H9 (cell line): Measurements from ENCODE around the gene CD86. TPM values are rescaled to one million over a fixed set of nuclear protein-coding genes. Genes with fewer than 3 reads are reported as not detected.

Experiments
- DNase-seq: peaks from one replicate; pipeline ENCODE4 v3.0.0-alpha.2; 2017
- H2AFZ ChIP-seq: one replicate; pipeline ENCODE4 v1.6.1; 2013; ENCODE audit warnings: mild to moderate bottlenecking, low read length, control low read depth, moderate library complexity
- H2AK5ac ChIP-seq: 2 replicates; pipeline ENCODE4 v1.6.1; 2013; ENCODE audit warnings: low read length, control low read depth, mixed read lengths; ENCODE audit not compliant: insufficient read length
- H2BK120ac ChIP-seq: one replicate; pipeline ENCODE4 v1.6.1; 2013; ENCODE audit warnings: low read depth, mild to moderate bottlenecking, low read length, control low read depth, inconsistent platforms; ENCODE audit not compliant: poor library complexity, severe bottlenecking
- H2BK12ac ChIP-seq: 2 replicates; pipeline ENCODE4 v1.6.1; 2013; ENCODE audit warnings: low read length, control low read depth, mixed read lengths, low read depth; ENCODE audit not compliant: insufficient read length
- H2BK15ac ChIP-seq: 2 replicates; pipeline ENCODE4 v1.6.1; 2013; ENCODE audit warnings: low read depth, low read length, control low read depth
- H2BK20ac ChIP-seq: one replicate; pipeline ENCODE4 v1.6.1; 2013; ENCODE audit warnings: low read depth, mild to moderate bottlenecking, low read length, control low read depth, inconsistent platforms; ENCODE audit not compliant: poor library complexity, severe bottlenecking
- H2BK5ac ChIP-seq: 2 replicates; pipeline ENCODE4 v1.6.1; 2013; ENCODE audit warnings: low read length, control low read depth, mixed read lengths; ENCODE audit not compliant: insufficient read length
- H3K14ac ChIP-seq: 2 replicates; pipeline ENCODE4 v1.6.1; 2013; ENCODE audit warnings: low read length, control low read depth; ENCODE audit not compliant: insufficient read depth
- H3K18ac ChIP-seq: 2 replicates; pipeline ENCODE4 v1.6.1; 2013; ENCODE audit warnings: low read depth, mild to moderate bottlenecking, mixed read lengths, low read length, control low read depth; ENCODE audit not compliant: insufficient read length
- H3K23ac ChIP-seq: 2 replicates; pipeline ENCODE4 v1.6.1; 2013; ENCODE audit warnings: low read length, control low read depth, mixed read lengths, low read depth; ENCODE audit not compliant: insufficient read length
- H3K23me2 ChIP-seq: 2 replicates; pipeline ENCODE4 v1.6.1; 2013; ENCODE audit warnings: low read depth, mild to moderate bottlenecking, mixed read lengths, low read length, control low read depth; ENCODE audit not compliant: insufficient read length, poor library complexity, severe bottlenecking
- H3K27ac ChIP-seq: 2 replicates; pipeline ENCODE4 v1.5.1; 2013; ENCODE audit warnings: low read length, control low read depth, mixed read lengths, low read depth; ENCODE audit not compliant: insufficient read length
- H3K27me3 ChIP-seq: 2 replicates; pipeline ENCODE4 v1.6.1; 2013; ENCODE audit warnings: low read length, control low read depth, inconsistent platforms; ENCODE audit not compliant: insufficient read depth
- H3K4ac ChIP-seq: 2 replicates; pipeline ENCODE4 v1.6.1; 2013; ENCODE audit warnings: low read depth, mild to moderate bottlenecking, control low read depth, inconsistent platforms, low read length, moderate library complexity
- H3K4me1 ChIP-seq: 2 replicates; pipeline ENCODE4 v1.6.1; 2013; ENCODE audit warnings: low read length, control low read depth, inconsistent platforms; ENCODE audit not compliant: insufficient read depth
- H3K4me2 ChIP-seq: 2 replicates; pipeline ENCODE4 v1.6.1; 2013; ENCODE audit warnings: low read length, control low read depth, mixed read lengths; ENCODE audit not compliant: insufficient read length, insufficient read depth
- H3K56ac ChIP-seq: 2 replicates; pipeline ENCODE4 v1.6.1; 2013; ENCODE audit warnings: low read depth, mild to moderate bottlenecking, mixed read lengths, low read length, control low read depth; ENCODE audit not compliant: insufficient read length
- H3K79me1 ChIP-seq: 2 replicates; pipeline ENCODE4 v1.6.1; 2013; ENCODE audit warnings: low read depth, mild to moderate bottlenecking, moderate library complexity, low read length, control low read depth, inconsistent platforms; ENCODE audit not compliant: insufficient read depth, poor library complexity, severe bottlenecking
- H3K79me2 ChIP-seq: 2 replicates; pipeline ENCODE4 v1.6.1; 2013; ENCODE audit warnings: low read length, control low read depth, inconsistent platforms; ENCODE audit not compliant: insufficient read depth
- H3K9ac ChIP-seq: 2 replicates; pipeline ENCODE4 v1.6.1; 2013; ENCODE audit warnings: low read length, control low read depth, mixed read lengths; ENCODE audit not compliant: insufficient read length; ENCODE audit errors: extremely low read depth
- H3K9me3 ChIP-seq: one replicate; pipeline ENCODE4 v1.6.1; 2013; ENCODE audit warnings: low read depth, low read length, inconsistent platforms; ENCODE audit not compliant: control insufficient read depth
- H3T11ph ChIP-seq: one replicate; pipeline ENCODE4 v1.6.1; 2013; ENCODE audit warnings: mild to moderate bottlenecking, low read length, control low read depth, inconsistent platforms
- H4K20me1 ChIP-seq: one replicate; pipeline ENCODE4 v1.6.1; 2013; ENCODE audit not compliant: control insufficient read depth, insufficient read length, insufficient read depth
- H4K5ac ChIP-seq: 2 replicates; pipeline ENCODE4 v1.6.1; 2013; ENCODE audit warnings: low read depth, mild to moderate bottlenecking, mixed read lengths, low read length, control low read depth; ENCODE audit not compliant: insufficient read length
- H4K8ac ChIP-seq: replicated peaks from 2 replicates; pipeline ENCODE4 v1.6.1; 2013; ENCODE audit warnings: low read length, control low read depth, mixed read lengths, low read depth; ENCODE audit not compliant: insufficient read length
- H4K91ac ChIP-seq: 2 replicates; pipeline ENCODE4 v1.6.1; 2013; ENCODE audit warnings: low read depth, mild to moderate bottlenecking, moderate library complexity, mixed read lengths, low read length, control low read depth; ENCODE audit not compliant: insufficient read length
- H3K27ac Mint-ChIP-seq, 3 experiments: 2 replicates in 2 of 3; 3 replicates in 1 of 3; pipeline ENCODE4 v1.8.0; 2020 to 2021; ENCODE audit warnings: mixed read lengths in 3 of 3, mild to moderate bottlenecking in 1 of 3, moderate library complexity in 1 of 3
- H3K27me3 Mint-ChIP-seq: 2 replicates; pipeline ENCODE4 v1.8.0; 2021; ENCODE audit warnings: low read depth, mild to moderate bottlenecking, moderate library complexity, mixed read lengths
- H3K36me3 Mint-ChIP-seq, 3 experiments: 2 replicates in 2 of 3; 3 replicates in 1 of 3; pipeline ENCODE4 v1.8.0; 2020 to 2021; ENCODE audit warnings: low read depth in 3 of 3, mixed read lengths in 3 of 3; ENCODE audit not compliant: insufficient read depth in 1 of 3
- H3K4me1 Mint-ChIP-seq, 2 experiments: 2 replicates each; pipeline ENCODE4 v1.8.0; 2020; ENCODE audit warnings: mixed read lengths in 2 of 2
- H3K4me3 Mint-ChIP-seq, 2 experiments: 2 replicates in 1 of 2; 3 replicates in 1 of 2; pipeline ENCODE4 v1.8.0; 2020 to 2021; ENCODE audit warnings: mild to moderate bottlenecking in 2 of 2, mixed read lengths in 2 of 2, moderate library complexity in 1 of 2
- H3K9me3 Mint-ChIP-seq, 2 experiments: 2 replicates in 1 of 2; 3 replicates in 1 of 2; pipeline ENCODE4 v1.8.0; 2020; ENCODE audit warnings: mild to moderate bottlenecking in 2 of 2, mixed read lengths in 2 of 2, moderate library complexity in 1 of 2
- WGBS: extraction: QIAGEN DNeasy Blood & Tissue Kit; methylation state at CpG from one replicate; pipeline ENCODE4 v1.1.7; 2013; ENCODE audit warnings: missing lambda C conversion rate, low lambda C conversion rate, mixed read lengths; ENCODE audit not compliant: insufficient read length; ENCODE audit errors: extremely low coverage; 5-methylcytosine and 5-hydroxymethylcytosine counted together
- total RNA-seq: library from RNA; stranded (reverse); gene quantifications from 2 replicates; pipeline ENCODE4 v1.2.1, GENCODE V29; 2021
- TF ChIP-seq, protein P1 (sequence below): fragments of 200-600 bp; sonication (generic); conservative IDR thresholded peaks from 3 replicates; pipeline ENCODE4 v1.8.0; 2021; ENCODE audit warnings: antibody characterized with exemption, mild to moderate bottlenecking

CD86 gene
- total RNA-seq, 1 experiment from 2014 or later, result not detected

DNA sequence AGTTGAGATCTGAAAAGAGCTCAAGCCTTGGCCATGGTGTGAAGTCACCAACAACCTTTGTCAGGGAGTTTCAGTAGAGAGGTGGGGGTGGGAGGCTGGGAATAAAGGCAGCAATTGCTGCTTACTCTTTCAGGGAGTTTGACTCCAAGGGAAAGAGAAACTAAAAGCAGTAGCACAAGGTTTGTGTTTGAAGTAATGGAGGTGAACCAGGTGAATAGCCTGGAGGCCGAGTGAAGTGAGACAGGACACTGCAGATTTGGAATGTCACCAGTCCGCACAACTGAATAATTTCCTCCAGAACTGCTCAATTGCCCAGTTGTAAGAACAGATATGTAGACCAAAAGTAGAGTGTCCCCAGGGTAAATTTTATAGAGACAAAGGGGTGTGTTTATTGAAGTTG, 44.1 kb downstream of the CD86 start:
- Histone ChIP-seq H4K5ac (no peak overlapping the region), H3K4me2 (no peak overlapping the region), H3K18ac (no peak overlapping the region), H3K23ac (no peak overlapping the region), H4K20me1 (no peaks in the 10 kb centered on the region), H2BK15ac (peak overlapping the region; percentile 62; the same call in 1 of the 2 replicates), H2BK12ac (no peak overlapping the region), H2BK20ac (no peak overlapping the region), H3T11ph (no peak overlapping the region), H3K79me2 (no peaks in the 10 kb centered on the region), H3K27me3 (no peaks in the 10 kb centered on the region), H3K23me2 (no peaks in the 10 kb centered on the region), H4K91ac (no peak overlapping the region), H3K14ac (no peak overlapping the region), H3K9ac (no peak overlapping the region), H3K9me3 (no peaks in the 10 kb centered on the region), H2AFZ (no peak overlapping the region), H3K4ac (no peak overlapping the region), H4K8ac (no peak overlapping the region), H3K4me1 (no peaks in the 10 kb centered on the region), H3K27ac (no peak overlapping the region), H3K56ac (no peak overlapping the region), H2AK5ac (no peak overlapping the region), H2BK120ac (no peak overlapping the region), H3K79me1 (no peaks in the 10 kb centered on the region), H2BK5ac (no peak overlapping the region)
- H3K27ac Mint-ChIP-seq, result no peak overlapping the region
- DNase-seq, result no peak
- H3K4me3 Mint-ChIP-seq, result no peak overlapping the region
- TF ChIP-seq, protein P1, sequence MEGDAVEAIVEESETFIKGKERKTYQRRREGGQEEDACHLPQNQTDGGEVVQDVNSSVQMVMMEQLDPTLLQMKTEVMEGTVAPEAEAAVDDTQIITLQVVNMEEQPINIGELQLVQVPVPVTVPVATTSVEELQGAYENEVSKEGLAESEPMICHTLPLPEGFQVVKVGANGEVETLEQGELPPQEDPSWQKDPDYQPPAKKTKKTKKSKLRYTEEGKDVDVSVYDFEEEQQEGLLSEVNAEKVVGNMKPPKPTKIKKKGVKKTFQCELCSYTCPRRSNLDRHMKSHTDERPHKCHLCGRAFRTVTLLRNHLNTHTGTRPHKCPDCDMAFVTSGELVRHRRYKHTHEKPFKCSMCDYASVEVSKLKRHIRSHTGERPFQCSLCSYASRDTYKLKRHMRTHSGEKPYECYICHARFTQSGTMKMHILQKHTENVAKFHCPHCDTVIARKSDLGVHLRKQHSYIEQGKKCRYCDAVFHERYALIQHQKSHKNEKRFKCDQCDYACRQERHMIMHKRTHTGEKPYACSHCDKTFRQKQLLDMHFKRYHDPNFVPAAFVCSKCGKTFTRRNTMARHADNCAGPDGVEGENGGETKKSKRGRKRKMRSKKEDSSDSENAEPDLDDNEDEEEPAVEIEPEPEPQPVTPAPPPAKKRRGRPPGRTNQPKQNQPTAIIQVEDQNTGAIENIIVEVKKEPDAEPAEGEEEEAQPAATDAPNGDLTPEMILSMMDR, result no peak
- no peaks in the 10 kb centered on the region for H3K27me3 Mint-ChIP-seq
- H3K9me3 Mint-ChIP-seq, result no peaks in the 10 kb centered on the region
- no peaks in the 10 kb centered on the region for H3K36me3 Mint-ChIP-seq
- WGBS, result no CpG with 5 or more reads among the region's 2 CpGs
- peaks cover 0 to 7% of the 10 kb centered on the region in 2 experiments; a peak in 2 of 4 replicates for H3K4me1 Mint-ChIP-seq
